Amniotic epithelial cell (primary cell): ENCODE measurements around the gene MAOA.

Experiments used
- DNase-seq: peaks from one replicate; pipeline ENCODE4 v3.0.0-alpha.2; 2010; ENCODE audit warnings: low read depth

MAOA gene

GRCh38 chrX:43758044-43758443 is 101.9 kb downstream of the MAOA start:
- no peak for DNase-seq

GRCh38 chrX:43785930-43786591 is 130.0 kb downstream of the MAOA start:
- no peak for DNase-seq
